ENCODE data around the gene SCRN1. TPM values are rescaled to one million over a fixed set of nuclear protein-coding genes. Genes with fewer than 3 reads are reported as not detected.

Gene SCRN1
- total and polyA plus RNA-seq, 2 of the 4 experiments (the other 2 are of a cell fraction): 57.1 to 124 TPM

DNA sequence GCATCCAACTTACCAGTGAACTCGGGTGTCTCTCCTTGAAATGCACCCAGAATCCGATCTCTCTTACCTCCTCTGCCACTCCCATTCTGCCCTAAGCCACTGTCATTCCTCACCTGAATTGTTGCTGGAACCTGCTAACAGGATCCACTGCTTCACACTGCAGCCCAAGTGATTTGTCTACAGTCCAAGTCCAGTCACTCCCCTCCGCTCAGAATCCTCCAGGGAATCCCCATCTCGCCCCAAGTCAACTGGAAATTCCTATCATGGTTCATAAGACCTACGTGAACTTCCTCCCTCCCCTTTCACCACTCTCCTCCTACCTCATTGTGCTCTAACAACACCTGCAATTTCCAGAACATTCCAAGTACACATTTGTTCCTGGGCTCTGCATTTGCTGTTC, 91.3 kb downstream of the SCRN1 start:
- Histone ChIP-seq H4K91ac (ENCODE audit: insufficient read depth, low read depth, low read length) (no peak overlapping the region), H3K4me2 (ENCODE audit: low read depth, low read length) (no peak overlapping the region), H2BK5ac (ENCODE audit: low read depth, low read length, poor library complexity, severe bottlenecking) (no peak overlapping the region), H3K4ac (ENCODE audit: low read depth, low read length) (no peak overlapping the region), H2AK9ac (replicated peaks; ENCODE audit: low read depth, low read length, poor library complexity) (no peak overlapping the region), H3K79me1 (ENCODE audit: low read depth in 1 of 2, low read length in 2 of 2) (no peaks in the 10 kb centered on the region), H3K27me3 (ENCODE audit: control insufficient read depth, insufficient read depth, low read length) (peaks cover 4% of the 10 kb centered on the region), H4K8ac (ENCODE audit: low read depth in 2 of 2, low read length in 2 of 2) (no peak overlapping the region), H3K9ac (ENCODE audit: low read depth, low read length) (no peak overlapping the region), H3K23ac (ENCODE audit: low read depth, low read length) (no peak overlapping the region), H3K18ac (ENCODE audit: low read depth, low read length) (no peak overlapping the region), H3K56ac (ENCODE audit: extremely low read depth, insufficient read depth, low read length) (no peak overlapping the region), H3K9me3 (ENCODE audit: control insufficient read depth, insufficient read depth, low read length) (no peaks in the 10 kb centered on the region; the same call in 1 of the 2 replicates), H3K9me1 (ENCODE audit: insufficient read depth, low read length) (no peaks in the 10 kb centered on the region), H3K36me3 (ENCODE audit: control insufficient read depth, insufficient read depth, low read length) (no peaks in the 10 kb centered on the region), H2AK5ac (ENCODE audit: low read depth, low read length) (no peak overlapping the region), H4K5ac (ENCODE audit: low read depth, low read length) (no peak overlapping the region), H3K14ac (replicated peaks; ENCODE audit: low read depth, low read length) (no peak overlapping the region), H3K27ac (ENCODE audit: insufficient read depth, low read length) (no peak overlapping the region), H2BK15ac (ENCODE audit: low read depth, low read length) (no peak overlapping the region), H2BK120ac (ENCODE audit: low read depth, low read length) (no peak overlapping the region), H3K4me1 (ENCODE audit: control insufficient read depth, insufficient read depth, low read length) (no peaks in the 10 kb centered on the region), H2AFZ (replicated peaks; ENCODE audit: low read length, poor library complexity) (no peak overlapping the region), H3K4me3 (ENCODE audit: insufficient read depth, low read depth, low read length) (no peak overlapping the region), H2BK20ac (ENCODE audit: low read depth, low read length) (no peak overlapping the region), H4K20me1 (ENCODE audit: insufficient read depth, low read length) (no peaks in the 10 kb centered on the region)
- in situ Hi-C loops (cut with MboI; ENCODE audit: low sequenced_read_pairs): no loop called here
- dilution Hi-C loops (cut with HindIII; ENCODE audit: low sequenced_read_pairs, unreplicated experiment): no loop called here
- no peak for DNase-seq
- ChIA-PET CTCF (no interaction called here), POLR2A (ENCODE audit: unreplicated experiment) (no interaction called here)
- WGBS, 2 experiments (ENCODE audit: extremely low coverage in 2 of 2, insufficient read length in 1 of 2): 74% methylated on average over 2 of the region's 5 CpGs; no CpG with 5 or more reads in 1 of the 2 experiments
- intact Hi-C loops (cut with micrococcal nuclease): no loop called here
- no peak for ATAC-seq (ENCODE audit: low read depth)
- no TSS peak for BruUV-seq (replicated peaks)
- TF ChIP-seq MAFK (IDR thresholded peaks at IDR 0.05; ENCODE audit: low read depth, low read length) (no peak), BHLHE40 (IDR thresholded peaks at IDR 0.05; ENCODE audit: low read depth, low read length) (no peak), RCOR1 (IDR thresholded peaks at IDR 0.05; ENCODE audit: insufficient replicate concordance, low read length) (no peak), FOS (IDR thresholded peaks at IDR 0.05; ENCODE audit: low read depth, low read length) (no peak), POLR2A (IDR thresholded peaks at IDR 0.05; ENCODE audit: low read depth, low read length) (no peak), ELK1 (IDR thresholded peaks at IDR 0.05; ENCODE audit: borderline replicate concordance, low read depth, low read length) (no peak), SMC3 (IDR thresholded peaks at IDR 0.05; ENCODE audit: low read depth, low read length) (no peak), NFE2L2 (IDR thresholded peaks at IDR 0.05; ENCODE audit: low read depth, low read length) (no peak), CHD1 (IDR thresholded peaks at IDR 0.05; ENCODE audit: low read depth, low read length) (no peak), RFX5 (IDR thresholded peaks at IDR 0.05; ENCODE audit: low read depth, low read length) (no peak), MAZ (IDR thresholded peaks at IDR 0.05; ENCODE audit: borderline replicate concordance, low read depth, low read length) (no peak), MXI1 (IDR thresholded peaks at IDR 0.05; ENCODE audit: borderline replicate concordance, low read depth, low read length) (no peak), RAD21 (IDR thresholded peaks at IDR 0.05; ENCODE audit: low read length) (no peak), CEBPB (IDR thresholded peaks at IDR 0.05; ENCODE audit: low read depth, low read length) (no peak)
- TF ChIP-seq, protein P1, sequence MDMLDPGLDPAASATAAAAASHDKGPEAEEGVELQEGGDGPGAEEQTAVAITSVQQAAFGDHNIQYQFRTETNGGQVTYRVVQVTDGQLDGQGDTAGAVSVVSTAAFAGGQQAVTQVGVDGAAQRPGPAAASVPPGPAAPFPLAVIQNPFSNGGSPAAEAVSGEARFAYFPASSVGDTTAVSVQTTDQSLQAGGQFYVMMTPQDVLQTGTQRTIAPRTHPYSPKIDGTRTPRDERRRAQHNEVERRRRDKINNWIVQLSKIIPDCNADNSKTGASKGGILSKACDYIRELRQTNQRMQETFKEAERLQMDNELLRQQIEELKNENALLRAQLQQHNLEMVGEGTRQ (IDR thresholded peaks at IDR 0.05; ENCODE audit: low read depth, low read length): no peak
- TF ChIP-seq, protein P2, sequence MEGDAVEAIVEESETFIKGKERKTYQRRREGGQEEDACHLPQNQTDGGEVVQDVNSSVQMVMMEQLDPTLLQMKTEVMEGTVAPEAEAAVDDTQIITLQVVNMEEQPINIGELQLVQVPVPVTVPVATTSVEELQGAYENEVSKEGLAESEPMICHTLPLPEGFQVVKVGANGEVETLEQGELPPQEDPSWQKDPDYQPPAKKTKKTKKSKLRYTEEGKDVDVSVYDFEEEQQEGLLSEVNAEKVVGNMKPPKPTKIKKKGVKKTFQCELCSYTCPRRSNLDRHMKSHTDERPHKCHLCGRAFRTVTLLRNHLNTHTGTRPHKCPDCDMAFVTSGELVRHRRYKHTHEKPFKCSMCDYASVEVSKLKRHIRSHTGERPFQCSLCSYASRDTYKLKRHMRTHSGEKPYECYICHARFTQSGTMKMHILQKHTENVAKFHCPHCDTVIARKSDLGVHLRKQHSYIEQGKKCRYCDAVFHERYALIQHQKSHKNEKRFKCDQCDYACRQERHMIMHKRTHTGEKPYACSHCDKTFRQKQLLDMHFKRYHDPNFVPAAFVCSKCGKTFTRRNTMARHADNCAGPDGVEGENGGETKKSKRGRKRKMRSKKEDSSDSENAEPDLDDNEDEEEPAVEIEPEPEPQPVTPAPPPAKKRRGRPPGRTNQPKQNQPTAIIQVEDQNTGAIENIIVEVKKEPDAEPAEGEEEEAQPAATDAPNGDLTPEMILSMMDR (conservative IDR thresholded peaks at IDR 0.05; ENCODE audit: low read depth, low read length): no peak

Data from IMR-90 (cell line).